ENCODE measurements around the gene BTRC.
"Not testable (repeated sequence)": the region's sequence is repeated elsewhere in the genome, so short reads cannot be mapped to it uniquely, and the experiment has no call there.

BTRC gene

GRCh38 chr10:101388676-101389276 lies 34.8 kb downstream of the BTRC start:
- DNase-seq: no peak

DNA sequence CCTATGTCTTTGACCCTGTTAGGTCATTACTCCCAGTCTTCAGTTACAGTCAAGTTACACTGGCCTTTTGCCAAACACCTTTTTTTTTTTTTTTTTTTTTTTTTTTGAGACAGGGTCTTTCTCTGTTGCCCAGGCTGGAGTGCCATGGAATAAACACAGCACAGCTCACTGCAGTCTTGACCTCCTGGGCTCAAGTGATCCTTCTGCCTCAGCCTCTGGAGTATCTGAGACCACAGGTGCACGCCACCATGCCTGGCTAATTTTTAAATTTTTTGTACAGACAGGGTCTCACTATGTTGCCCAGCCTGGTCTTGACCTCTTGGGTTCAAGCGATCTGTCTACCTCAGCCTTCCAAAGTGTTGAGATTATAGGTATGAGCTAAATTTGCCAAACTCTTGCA lies 35.6 kb downstream of the BTRC start:
- not testable (repeated sequence) for DNase-seq

- no peak for DNase-seq
Observed at GRCh38 chr10:101389986-101390531, 36.1 kb downstream of the BTRC start.

- DNase-seq: no peak
Observed at GRCh38 chr10:101393378-101393777, 39.4 kb downstream of the BTRC start.

DNA sequence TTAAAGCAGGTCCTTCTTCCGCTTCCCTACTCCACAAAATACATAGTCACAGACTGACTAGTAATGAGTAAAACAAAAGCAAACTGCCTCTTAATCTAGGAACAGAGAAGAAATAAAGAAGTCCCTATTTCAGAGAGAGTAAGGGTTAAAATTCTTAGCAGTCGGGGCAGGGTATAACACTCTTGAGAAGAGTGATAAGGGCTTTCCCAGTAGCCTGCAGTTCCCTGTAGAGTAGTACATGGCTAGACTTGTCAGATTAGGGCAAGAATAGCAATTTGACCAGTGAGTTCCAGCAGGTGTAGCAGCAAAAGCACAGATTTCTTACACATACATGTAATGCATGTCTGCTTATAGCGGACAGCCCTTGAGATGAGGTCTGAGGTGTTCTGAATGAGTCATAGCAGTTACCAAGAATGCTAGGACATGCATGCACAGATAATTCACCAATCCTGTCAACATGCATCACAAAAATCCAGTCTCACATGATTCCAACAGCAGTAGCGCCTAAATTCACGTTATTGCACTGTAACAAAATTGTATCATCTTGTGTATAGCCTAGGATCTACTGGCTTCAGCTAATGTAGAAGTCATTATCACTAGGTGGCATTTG lies 40.7 kb downstream of the BTRC start:
- no peak for DNase-seq

- DNase-seq: no peak
Observed at GRCh38 chr10:101397140-101397539, 43.2 kb downstream of the BTRC start.

GRCh38 chr10:101400585-101400984 lies 46.6 kb downstream of the BTRC start:
- DNase-seq: no peak

GRCh38 chr10:101402711-101403110 lies 48.7 kb downstream of the BTRC start:
- DNase-seq: no peak

DNA sequence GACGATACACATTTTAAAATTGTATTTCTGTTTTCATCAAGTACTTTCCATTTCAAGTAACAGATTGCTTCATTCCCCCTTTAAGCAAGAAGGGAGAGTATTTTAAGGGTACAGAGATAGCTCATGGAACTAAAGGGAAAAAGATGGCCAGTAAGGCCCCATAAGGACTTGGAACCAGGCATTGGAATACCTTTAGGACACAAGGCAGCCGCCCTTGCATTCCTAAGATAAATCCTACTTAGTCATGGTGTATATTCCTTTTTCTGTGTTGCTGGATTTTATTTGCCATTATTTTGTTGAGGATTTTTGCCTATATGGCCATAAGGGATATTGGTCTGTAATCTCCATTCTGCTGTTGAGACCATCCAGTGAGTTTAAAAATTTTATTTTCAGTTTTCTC lies 49.2 kb downstream of the BTRC start:
- no peak for DNase-seq

DNA sequence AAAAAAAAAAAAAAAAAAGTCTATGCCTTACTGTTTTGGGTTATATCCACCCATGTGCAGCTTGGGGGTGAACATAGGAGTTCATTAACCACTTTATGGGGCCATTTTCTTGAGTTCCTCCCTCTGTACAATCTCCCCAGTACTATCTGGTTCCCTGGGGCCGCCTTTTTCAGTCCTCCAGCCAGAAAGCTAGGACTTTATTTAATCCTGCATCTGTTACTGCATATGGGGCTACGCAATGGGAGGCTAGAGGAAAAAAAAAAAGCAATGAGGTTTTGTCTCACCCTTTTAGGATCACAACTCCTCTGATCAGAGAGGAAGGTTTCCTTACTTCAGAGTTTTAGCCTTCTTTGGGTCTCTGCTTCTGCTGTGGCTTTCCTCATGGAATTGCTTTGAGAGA lies 51.0 kb downstream of the BTRC start:
- DNase-seq: no peak

DNA sequence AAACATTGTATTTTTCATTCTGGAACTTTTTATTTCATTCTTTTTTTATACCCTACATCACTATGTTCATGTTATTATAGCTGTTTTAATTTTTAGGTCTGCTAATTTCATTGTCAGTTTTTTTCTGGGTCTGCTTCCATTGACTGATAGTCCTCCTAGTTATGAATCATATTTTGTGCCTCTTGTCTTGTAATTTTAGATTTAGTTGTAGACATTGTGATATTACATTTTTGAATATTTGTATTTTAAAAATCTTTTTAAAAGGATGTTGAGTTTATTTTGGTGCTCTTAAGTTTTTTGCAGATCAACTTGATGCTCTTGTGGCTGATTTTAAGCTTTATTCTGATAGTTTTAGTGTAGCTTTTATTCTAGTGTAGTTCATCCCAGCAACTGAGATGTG lies 57.6 kb downstream of the BTRC start:
- DNase-seq: no peak

DNA sequence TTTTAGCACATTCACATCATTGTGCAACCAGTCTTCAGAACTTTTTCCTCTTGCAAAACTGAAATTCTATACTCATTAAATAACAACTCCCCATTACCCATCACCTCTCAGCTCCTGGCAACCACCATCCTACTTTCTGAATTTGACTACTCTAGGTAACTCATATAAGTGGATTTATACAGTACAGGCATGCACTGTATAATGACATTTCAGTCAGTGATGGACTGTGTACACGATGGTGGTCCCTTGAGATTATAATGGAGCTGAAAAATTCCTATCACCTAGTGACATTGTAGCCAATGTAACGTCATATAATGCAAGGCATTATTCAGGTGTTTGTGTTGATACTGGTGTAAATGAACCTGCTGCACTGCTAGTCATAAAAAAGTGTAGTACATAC lies 60.1 kb downstream of the BTRC start:
- no peak for DNase-seq

DNA sequence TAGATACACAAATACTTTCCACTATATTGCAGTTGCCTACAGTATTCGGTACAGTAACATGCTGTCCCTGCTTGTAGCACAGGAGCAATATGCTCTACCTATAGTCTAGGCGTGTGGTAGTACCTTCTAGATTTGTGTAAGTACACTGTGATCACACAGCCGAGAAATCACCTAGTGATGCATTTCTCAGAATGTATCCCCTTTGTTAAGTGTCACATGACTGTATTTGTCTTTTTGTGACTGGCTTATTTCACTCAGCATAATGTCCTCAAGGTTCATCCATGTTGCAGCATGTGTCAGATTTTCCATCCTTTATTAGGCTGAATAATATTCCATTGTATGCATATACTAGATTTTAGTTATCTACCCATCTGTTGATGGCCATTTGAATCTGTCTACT lies 61.9 kb downstream of the BTRC start:
- DNase-seq: no peak

GRCh38 chr10:101421967-101422366 lies 68.0 kb downstream of the BTRC start:
- not testable (repeated sequence) for DNase-seq

- DNase-seq: no peak
Observed at GRCh38 chr10:101425535-101425934, 71.6 kb downstream of the BTRC start.

GRCh38 chr10:101428036-101428435 lies 74.1 kb downstream of the BTRC start:
- no peak for DNase-seq

DNA sequence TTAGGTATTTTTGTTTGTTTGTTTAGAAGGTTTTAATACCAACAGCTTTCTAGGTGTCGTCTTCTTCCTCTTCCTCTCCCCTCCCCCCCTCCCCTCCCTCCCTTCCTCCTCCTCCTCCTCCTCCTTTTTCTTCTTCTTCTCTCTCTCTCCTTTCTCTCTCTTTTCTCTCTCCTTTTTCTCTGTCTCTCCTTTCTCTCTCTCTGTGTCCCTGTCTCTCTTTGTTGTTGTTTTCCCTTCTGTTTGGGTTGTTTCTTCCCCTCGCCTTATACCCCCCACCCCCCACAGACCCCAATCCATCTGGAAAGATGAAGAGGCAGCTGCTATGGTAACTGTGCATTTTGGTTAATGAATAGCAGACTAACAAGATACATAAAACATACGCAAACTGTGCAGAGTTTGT lies 75.5 kb downstream of the BTRC start:
- no peak for DNase-seq

DNA sequence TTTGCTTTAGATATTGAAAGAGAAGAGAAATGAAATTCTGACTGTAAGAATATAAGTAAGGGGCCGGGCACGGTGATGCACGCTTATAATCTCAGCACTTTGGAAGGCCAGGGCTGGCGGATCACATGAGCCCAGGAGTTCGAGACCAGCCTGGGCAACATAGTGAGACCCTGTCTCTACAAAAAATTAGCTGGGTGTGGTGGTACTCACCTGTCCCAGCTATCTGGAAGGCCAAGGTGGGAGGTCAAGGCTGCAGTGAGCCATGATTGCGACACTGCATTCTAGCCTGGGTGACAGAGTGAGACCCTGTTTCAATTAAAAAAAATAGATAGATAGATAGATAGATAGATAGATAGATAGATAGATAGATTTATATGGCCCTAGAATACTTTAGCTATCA lies 82.3 kb downstream of the BTRC start:
- DNase-seq: no peak

- DNase-seq: no peak
Observed at GRCh38 chr10:101438881-101439391, 85.0 kb downstream of the BTRC start.

GRCh38 chr10:101441541-101442455 lies 87.8 kb downstream of the BTRC start:
- DNase-seq: no peak

GRCh38 chr10:101442456-101442800 lies 88.5 kb downstream of the BTRC start:
- DNase-seq: no peak

GRCh38 chr10:101444058-101444898 lies 90.3 kb downstream of the BTRC start:
- no peak for DNase-seq

DNA sequence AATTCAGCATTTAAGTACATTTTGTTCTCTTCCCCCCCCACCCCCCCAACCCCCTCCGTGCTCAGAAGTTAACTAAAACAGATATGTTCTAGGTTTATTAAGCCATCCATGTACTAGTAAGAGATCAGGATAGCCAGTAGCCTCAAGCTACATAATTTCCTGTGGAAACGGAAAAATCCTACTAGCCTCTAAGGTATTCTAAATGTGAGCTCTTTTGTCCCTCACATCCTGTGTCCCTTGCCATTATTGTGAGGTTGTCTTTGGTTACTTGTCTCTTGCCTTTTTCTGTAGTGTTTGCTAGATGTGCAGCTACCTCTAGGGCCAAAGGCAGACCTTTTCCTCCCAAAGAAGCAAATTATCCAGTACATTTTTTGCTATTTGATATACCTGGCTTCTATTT lies 92.1 kb downstream of the BTRC start:
- no peak for DNase-seq
